Mesothelial cell of epicardium (in vitro differentiated cells): Measurements from ENCODE around the gene CTAGE9. TPM values are rescaled to one million over a fixed set of nuclear protein-coding genes. Genes with fewer than 3 reads are reported as not detected.
"Not testable (repeated sequence)": the region's sequence is repeated elsewhere in the genome, so short reads cannot be mapped to it uniquely, and the experiment has no call there.

Experiments
- DNase-seq, 2 experiments: peaks; one replicate each; pipeline ENCODE4 v3.0.0; 2021; ENCODE audit warnings: low spot score in 2 of 2; ENCODE audit not compliant: unreplicated experiment in 2 of 2
- H3K27ac Mint-ChIP-seq: 2 replicates; pipeline ENCODE4 v1.8.0; 2021; ENCODE audit warnings: mixed read lengths
- H3K27me3 Mint-ChIP-seq: 2 replicates; pipeline ENCODE4 v1.8.0; 2021; ENCODE audit warnings: low read depth, mixed read lengths
- H3K36me3 Mint-ChIP-seq: 2 replicates; pipeline ENCODE4 v1.8.0; 2021; ENCODE audit warnings: mixed read lengths
- H3K4me1 Mint-ChIP-seq: 2 replicates; pipeline ENCODE4 v1.8.0; 2021; ENCODE audit warnings: mixed read lengths
- H3K4me3 Mint-ChIP-seq: 2 replicates; pipeline ENCODE4 v1.8.0; 2021; ENCODE audit warnings: mild to moderate bottlenecking, moderate library complexity, mixed read lengths
- H3K9me3 Mint-ChIP-seq: 2 replicates; pipeline ENCODE4 v1.8.0; 2021; ENCODE audit warnings: mixed read lengths
- CTCF ChIP-seq: fragments of 200-600 bp; sonication (generic); IDR thresholded peaks from one replicate; pipeline ENCODE4 v1.5.0; 2021; ENCODE audit warnings: antibody characterized with exemption; ENCODE audit not compliant: unreplicated experiment
- total RNA-seq: library from RNA; stranded (reverse); gene quantifications from 3 replicates; pipeline ENCODE4 v1.2.1, GENCODE V29; 2021

The CTAGE9 gene
- 0.16 TPM in 1 of 3 replicates, not detected in the others for total RNA-seq

- not testable (repeated sequence) for H3K27ac Mint-ChIP-seq, H3K4me3 Mint-ChIP-seq, H3K27me3 Mint-ChIP-seq, H3K4me1 Mint-ChIP-seq, H3K9me3 Mint-ChIP-seq, H3K36me3 Mint-ChIP-seq, DNase-seq
Observed at GRCh38 chr6:131710917-131711316, at the start of gene CTAGE9. TSS of gene CTAGE9 (minus strand) at chr6:131711017. CDS start at chr6:131711017, 0 bp downstream.

- no peak for DNase-seq
- H3K4me1 Mint-ChIP-seq, result peaks cover 7% of the 10 kb centered on the region
- H3K4me3 Mint-ChIP-seq, result no peak overlapping the region
- no peak overlapping the region for H3K27ac Mint-ChIP-seq
- H3K27me3 Mint-ChIP-seq, result peaks cover 2% of the 10 kb centered on the region
- no peaks in the 10 kb centered on the region for H3K9me3 Mint-ChIP-seq
- H3K36me3 Mint-ChIP-seq, result no peaks in the 10 kb centered on the region
- no peak for TF ChIP-seq CTCF
Observed at GRCh38 chr6:131758920-131759319, 48.1 kb upstream of the CTAGE9 start.

GRCh38 chr6:131756039-131756438, 45.2 kb upstream of the CTAGE9 start:
- H3K36me3 Mint-ChIP-seq, result no peaks in the 10 kb centered on the region
- no peak for TF ChIP-seq CTCF
- H3K4me1 Mint-ChIP-seq, result peaks cover 7% of the 10 kb centered on the region
- no peaks in the 10 kb centered on the region for H3K9me3 Mint-ChIP-seq
- H3K27me3 Mint-ChIP-seq, result peaks cover 2% of the 10 kb centered on the region
- no peak for DNase-seq
- H3K27ac Mint-ChIP-seq, result no peak overlapping the region
- no peak overlapping the region for H3K4me3 Mint-ChIP-seq

GRCh38 chr6:131755597-131755996, 44.8 kb upstream of the CTAGE9 start:
- Mint-ChIP-seq H3K36me3 (no peaks in the 10 kb centered on the region), H3K9me3 (no peaks in the 10 kb centered on the region)
- no peak for TF ChIP-seq CTCF

GRCh38 chr6:131754715-131755567, 44.1 kb upstream of the CTAGE9 start:
- no peak for TF ChIP-seq CTCF
- Mint-ChIP-seq H3K27me3 (peaks cover 2% of the 10 kb centered on the region), H3K27ac (no peak overlapping the region), H3K9me3 (no peaks in the 10 kb centered on the region), H3K36me3 (no peaks in the 10 kb centered on the region), H3K4me3 (no peak overlapping the region), H3K4me1 (peaks cover 3% of the 10 kb centered on the region)
- no peak for DNase-seq

More at GRCh38 chr6:131755597-131755996, 44.8 kb upstream of the CTAGE9 start:
- DNase-seq, result no peak
- no peak overlapping the region for H3K27ac Mint-ChIP-seq
- H3K4me1 Mint-ChIP-seq, result peaks cover 7% of the 10 kb centered on the region
- H3K27me3 Mint-ChIP-seq, result peaks cover 2% of the 10 kb centered on the region
- H3K4me3 Mint-ChIP-seq, result no peak overlapping the region

GRCh38 chr6:131754088-131754487, 43.3 kb upstream of the CTAGE9 start:
- no peak for DNase-seq
- Mint-ChIP-seq H3K27ac (no peak overlapping the region), H3K36me3 (no peaks in the 10 kb centered on the region), H3K27me3 (peaks cover 2% of the 10 kb centered on the region), H3K4me1 (no peaks in the 10 kb centered on the region), H3K9me3 (no peaks in the 10 kb centered on the region), H3K4me3 (no peak overlapping the region)
- no peak for TF ChIP-seq CTCF

GRCh38 chr6:131751012-131751715, 40.3 kb upstream of the CTAGE9 start:
- DNase-seq, H3K27ac Mint-ChIP-seq, H3K27me3 Mint-ChIP-seq, H3K36me3 Mint-ChIP-seq, H3K4me3 Mint-ChIP-seq, H3K9me3 Mint-ChIP-seq, H3K4me1 Mint-ChIP-seq: not testable (repeated sequence)
